Stimulated activated CD4-positive, alpha-beta T cell treated with anti-CD3 and anti-CD28 coated beads, Interleukin-15, amount 100 ng/mL, for 24 hours (primary cell): ENCODE results near the gene FBXO44.

Experiments used
- DNase-seq: peaks from one replicate; pipeline ENCODE4 v3.0.0-alpha.2; 2020

Gene FBXO44

DNA sequence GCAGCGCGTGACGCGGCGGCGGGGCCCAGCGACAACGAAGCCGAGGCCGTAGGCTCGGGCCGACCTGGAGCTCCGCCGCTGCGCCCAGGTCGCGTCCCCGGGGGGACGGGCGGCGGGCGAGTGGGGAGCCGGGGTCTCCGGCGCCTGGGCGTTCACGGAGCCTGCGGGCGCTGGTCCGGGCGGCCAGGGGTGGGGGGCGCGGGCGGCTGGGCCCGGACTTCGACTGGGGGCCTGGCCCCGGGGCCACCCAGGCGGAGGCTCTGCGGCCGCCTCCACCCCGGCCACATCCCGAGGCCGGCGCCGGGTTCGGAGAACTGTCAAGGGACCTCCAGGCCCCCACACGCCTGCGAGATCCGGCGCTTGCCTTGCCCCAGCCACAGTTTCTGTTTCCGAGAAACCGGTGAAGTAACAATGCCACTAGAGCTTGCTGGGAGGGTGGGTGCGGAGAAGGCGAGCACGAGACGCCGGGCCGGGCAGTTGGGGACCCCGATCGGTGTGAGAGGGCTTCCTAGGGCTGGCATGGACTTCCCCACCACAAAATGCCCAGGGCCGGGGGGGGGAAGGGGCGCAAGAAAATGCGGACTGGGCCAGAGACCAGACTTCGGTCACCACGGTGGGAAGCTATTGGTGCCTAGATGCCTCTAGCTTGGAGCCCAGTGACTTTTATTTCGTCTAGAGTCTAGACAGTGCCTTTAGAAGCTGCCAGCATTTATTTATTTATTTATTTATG lies 9.8 kb downstream of the FBXO44 start:
- peak; percentile 68 for DNase-seq

DNA sequence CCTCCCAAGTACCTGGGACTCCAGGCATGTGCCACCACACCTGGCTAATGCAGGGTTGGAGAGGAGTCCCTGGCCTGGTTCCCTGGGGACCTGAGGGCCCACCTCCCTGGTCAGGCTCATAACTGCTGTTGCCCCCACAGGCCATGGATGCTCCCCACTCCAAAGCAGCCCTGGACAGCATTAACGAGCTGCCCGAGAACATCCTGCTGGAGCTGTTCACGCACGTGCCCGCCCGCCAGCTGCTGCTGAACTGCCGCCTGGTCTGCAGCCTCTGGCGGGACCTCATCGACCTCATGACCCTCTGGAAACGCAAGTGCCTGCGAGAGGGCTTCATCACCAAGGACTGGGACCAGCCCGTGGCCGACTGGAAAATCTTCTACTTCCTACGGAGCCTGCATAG lies 13.8 kb downstream of the FBXO44 start:
- DNase-seq = no peak

DNA sequence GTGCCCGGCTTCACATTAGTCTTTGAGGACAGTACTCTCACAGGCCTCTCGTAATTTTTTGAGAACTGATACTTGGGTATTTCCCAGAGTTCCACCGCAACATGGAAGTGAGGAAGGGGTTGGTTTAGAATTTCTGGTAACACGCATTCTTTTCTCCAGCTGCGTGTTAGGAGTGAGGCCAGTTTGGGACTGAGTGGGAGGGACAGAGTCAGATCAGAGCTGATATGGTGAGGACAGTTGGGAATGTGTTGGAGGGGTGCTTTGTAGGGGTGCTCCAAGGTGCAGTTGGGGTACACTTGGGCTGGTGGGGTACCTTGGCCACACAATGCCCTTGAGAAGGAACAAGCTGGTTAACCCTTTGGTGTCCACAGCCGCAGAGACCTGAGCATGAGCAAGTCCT lies 16.1 kb downstream of the FBXO44 start:
- no peak for DNase-seq

DNA sequence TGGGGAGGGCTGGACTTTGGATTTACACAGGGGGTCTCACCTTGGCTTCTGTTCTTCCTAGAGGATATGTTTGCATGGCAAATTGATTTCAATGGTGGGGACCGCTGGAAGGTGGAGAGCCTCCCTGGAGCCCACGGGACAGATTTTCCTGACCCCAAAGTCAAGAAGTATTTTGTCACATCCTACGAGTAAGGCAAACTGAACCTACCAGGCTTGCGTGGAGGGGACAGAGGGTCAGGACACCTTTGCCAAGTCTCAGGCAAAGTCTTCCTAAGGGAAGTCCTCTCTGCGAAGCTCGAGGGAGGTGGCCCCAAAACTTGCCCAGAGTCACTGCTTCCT lies 16.5 kb downstream of the FBXO44 start:
- no peak for DNase-seq

DNA sequence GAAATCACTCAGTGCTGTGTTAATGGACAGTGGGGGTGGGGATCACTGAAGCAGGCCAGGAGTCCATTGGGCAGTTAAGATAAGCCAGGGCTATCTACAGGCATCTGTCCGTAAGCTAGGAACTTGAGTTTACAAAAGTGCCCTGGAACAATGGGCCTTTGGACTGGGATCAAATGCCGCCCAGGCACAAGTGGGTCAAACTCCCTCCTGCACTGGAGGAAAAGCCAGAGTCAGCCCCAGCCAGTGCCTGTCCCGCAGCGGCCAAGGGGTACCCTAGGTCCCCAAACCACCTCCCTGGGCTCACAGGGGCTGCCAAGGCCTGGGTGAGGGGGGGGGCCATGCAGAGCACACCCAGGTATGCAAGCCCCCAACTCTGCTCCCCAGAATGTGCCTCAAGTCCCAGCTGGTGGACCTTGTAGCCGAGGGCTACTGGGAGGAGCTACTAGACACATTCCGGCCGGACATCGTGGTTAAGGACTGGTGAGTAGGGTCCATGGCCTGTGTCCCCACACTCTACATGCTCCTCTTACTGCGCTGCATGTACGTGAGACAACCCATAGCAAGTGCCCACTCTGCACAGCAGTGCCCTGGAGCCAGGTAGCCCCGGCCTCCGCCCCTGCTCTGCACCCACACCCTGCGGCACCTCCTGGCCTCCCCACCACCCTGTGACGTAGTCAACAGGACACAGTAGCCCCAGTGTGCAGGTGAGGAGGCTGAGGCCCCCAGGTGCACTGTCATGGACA lies 17.0 kb downstream of the FBXO44 start:
- no peak for DNase-seq

DNA sequence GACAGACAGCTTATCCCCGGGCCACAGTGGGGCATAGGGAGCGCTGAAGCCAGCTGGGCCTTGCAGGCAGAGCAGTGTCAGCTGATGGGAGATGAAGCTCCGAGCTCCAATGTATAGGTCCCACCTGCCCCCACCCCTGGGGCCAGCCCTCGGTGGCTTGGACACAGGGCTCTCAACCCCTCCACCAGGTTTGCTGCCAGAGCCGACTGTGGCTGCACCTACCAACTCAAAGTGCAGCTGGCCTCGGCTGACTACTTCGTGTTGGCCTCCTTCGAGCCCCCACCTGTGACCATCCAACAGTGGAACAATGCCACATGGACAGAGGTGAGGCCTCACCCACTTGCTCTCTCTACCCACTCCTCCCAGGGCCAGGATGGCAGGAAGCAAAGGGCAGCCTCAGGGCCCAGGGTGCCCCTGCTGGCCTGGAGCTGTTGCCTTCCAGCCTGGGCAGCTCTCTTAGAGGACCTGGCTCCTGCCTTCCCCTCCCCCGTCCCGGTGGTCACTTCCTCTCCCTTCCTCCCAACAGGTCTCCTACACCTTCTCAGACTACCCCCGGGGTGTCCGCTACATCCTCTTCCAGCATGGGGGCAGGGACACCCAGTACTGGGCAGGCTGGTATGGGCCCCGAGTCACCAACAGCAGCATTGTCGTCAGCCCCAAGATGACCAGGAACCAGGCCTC lies 18.6 kb downstream of the FBXO44 start:
- DNase-seq = no peak

DNA sequence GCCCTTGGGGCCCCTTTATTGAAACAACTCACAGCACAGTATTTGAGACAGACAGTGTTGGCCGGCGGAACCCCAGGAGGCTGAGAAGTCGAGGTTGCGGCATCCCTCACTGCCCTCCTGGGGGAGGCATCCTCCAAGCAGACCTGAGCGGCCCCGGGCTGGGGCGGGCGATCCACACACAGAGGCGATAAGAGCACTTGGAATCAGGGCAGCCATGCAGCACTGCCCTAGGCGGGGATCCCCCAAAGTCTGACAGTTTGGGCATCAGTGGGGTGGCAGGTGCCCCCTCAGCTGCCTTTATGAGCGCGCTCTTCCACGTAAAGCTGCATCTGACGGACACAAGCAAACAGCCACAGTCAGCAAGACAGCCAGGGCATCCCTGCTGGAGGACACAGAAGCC lies 19.8 kb downstream of the FBXO44 start:
- no peak for DNase-seq

DNA sequence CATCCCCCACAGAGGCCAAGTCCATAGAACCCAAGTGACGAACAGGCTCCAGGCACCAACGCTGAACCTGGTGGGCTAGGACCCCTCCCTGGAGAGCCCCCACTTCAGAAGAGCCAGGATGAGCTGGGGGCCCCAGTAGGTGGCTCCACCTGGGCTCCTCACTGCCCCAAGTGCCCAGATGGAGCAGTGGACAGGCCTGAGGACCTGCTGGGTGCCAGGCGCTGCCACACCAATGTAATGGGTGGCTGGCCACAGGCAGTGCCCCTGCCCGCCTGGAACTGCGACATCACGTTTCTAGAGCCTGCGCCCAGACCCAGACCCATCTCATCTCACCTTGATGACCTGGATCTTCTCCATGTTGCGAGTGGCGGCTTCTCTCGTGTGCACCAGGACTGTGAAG lies 20.6 kb downstream of the FBXO44 start:
- no peak for DNase-seq

DNA sequence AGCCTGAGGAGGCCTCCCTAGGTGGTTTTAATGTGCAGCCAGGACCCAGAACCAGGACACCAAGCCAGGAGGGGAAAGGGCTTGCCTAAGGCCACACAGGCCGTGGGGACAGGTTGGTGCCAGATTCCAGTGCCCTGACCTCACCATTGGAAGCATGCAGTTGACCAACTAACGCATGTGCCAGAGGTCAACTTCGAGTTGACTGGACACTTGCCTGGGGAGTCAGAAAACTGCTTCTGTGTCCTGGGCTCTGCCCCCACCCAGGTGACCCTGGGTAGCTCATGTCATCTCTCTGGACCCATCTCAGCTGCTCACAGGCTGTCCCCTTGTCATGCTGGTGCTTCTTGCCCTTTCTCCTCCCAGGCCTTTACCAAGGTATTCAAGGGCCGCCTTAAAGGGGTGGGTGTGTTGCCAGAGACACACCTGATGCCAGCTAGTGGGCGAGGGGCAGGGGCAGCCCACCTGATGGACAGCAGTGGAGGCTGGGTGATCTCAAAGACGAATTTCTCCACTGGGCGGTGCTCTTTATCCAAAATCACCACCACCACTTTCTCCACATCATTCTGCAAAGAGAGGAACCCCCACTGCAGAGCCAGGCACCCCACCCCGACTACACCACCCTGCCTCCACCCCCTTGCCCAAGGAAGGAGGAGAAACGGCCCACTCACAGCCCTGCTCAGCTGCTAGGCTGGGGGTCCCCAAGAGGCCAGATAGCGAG lies 21.9 kb downstream of the FBXO44 start:
- DNase-seq = no peak

DNA sequence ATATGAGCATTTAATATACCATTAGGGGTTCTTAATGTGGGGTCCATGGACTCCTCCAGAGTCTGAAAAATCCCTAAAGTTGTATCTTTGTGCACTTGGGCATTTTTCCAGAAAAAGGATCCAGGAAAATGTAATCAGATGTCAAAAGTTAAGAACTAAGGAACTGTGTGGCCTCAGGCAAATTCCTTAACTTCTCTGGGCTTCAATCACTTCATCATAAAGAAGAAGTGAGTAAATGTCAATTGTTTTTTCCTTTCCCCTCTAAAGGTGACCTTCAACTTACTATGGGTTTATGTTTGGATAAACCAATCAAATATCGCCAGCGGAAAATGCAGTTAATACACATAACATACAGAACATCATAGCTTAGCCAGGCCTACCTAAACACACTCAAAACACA lies 23.8 kb downstream of the FBXO44 start:
- no peak for DNase-seq

DNA sequence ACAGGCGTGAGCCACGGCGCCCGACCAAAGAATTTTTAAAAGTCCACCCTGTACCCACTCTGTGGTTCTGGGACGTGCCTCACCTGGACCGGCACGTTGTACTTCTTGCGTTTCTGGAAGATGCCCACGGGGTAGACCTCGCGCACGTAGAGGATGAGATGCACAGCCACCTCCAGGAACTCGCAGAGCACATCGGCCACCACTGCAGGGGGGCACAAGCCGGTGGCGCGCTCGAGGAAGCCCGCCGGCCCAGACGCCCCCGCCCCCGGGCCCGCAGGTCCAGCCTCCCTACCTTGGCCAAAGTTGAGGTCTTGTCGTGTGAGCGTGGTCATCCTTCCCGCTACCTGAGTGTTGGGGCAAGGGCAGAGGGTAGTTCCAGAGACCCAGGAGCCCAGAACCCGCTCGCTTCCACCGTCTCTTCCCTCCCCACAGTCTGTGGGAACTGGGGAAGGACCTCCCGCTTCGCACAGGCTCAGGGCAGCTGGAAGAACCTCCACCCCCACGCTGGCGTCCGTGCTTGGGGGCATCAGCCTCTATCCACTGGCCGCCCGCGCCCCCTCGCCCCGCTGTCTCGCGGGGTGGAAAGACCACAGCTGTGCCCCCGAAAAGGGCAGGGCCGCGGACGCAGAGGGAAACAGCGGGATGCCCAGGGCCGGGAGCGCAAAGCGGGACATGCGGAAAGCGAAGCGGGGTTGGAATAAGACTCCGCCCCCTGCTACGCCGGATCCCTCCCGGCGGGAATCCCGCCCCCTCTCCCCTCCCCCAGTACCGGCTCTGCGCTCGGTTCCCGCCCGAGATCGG lies 25.8 kb downstream of the FBXO44 start:
- peak; percentile 25 for DNase-seq

DNA sequence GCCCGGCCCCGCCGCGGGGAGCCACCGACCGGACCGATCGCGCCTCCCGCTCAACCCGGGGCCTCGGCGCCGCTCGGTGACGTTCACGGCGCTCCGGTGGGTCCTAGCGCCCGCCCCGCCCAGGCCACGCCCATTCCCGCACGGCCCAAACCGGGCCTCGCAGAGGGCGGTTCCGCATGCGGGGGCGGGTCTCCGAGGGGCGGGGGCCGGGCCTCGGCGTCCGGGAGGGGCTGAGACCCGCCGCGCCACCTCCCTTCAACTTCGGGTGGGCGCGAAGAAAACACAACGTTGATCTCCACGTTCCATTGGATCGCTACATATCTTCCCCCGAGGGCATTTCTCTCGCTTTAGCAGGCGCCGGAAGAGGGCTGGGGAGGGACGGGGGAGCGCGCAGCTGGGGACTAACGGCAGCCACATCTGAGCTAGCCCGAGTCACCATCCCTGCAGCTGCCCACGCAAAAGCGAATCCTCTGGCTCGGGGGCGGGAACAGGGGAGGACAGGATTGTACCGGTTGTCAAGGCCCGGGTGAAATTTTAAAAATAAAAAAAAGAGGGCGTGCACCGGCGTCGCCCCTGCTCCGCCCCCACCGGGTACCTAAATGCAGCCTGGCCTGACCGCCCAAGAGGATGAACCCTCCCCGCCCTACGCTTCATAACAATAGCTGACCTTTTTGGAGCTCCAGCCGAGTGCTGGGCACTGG lies 26.5 kb downstream of the FBXO44 start, which contains the start of gene MAD2L2:
Gene MAD2L2 (minus strand): TSS at position 78 of the 701 bp plus-strand sequence. CDS start 547 bp downstream, outside the sequence.
- peak; percentile 95 for DNase-seq

DNA sequence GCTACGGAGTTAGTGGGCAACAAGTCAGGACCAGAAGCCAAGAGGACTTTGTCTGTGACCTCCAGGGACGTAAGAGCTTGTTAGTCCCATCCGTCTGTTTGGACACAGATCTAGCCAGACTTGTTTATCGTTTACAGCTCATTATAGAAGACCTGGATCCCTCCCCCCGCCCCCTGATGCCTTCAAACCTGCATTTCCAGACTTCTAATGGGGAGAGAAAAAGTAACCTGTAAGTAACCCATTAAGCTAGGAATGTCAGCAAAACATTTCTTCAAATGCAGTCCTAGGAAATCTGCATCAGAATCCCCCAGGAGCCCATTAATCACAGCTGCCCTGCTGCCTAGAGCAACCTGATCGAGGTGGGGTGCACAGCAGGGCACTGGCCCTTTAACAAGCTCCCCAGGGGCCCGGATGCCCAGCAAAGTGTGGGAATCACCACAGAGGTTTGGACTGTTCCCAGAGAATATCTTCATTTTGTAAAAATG lies 27.7 kb downstream of the FBXO44 start:
- no peak for DNase-seq

DNA sequence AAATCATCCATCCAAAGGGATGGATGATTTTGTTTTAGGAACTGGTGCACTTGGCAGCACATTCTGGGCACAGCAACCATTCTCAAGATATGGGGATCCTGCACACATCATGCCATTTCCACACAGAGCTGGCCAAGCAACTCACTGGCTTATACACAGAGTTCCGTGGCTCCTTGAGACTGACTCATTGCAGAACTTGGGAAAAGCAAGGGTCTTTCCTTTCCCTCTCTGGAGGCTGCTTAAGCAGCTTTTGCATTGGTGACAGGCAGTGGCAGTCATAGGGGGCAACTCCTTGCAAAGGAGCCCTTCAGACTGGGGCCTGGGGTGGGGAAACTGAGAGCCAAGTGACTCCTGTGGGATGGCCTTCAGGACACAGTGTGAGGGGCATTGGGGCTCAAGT lies 28.1 kb downstream of the FBXO44 start:
- no peak for DNase-seq

DNA sequence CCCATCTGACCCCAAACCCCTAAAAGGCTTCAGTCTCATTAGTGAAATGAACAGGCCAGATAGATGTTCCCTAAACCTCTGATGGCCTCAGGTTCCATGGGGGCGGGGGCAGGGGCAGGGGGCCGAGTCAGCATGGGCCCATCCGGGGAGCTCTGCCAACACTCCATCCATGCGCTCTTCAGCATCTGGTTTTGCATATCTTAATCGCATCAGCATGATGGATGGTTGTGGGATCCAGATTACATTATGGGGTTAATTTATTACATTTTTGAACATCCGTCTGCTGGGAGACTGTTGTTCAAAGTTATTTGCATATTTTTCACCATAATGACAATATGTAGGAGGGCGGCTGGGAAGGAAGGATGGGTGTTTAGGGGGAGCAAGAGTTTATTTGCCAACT lies 29.4 kb downstream of the FBXO44 start:
- DNase-seq = no peak

DNA sequence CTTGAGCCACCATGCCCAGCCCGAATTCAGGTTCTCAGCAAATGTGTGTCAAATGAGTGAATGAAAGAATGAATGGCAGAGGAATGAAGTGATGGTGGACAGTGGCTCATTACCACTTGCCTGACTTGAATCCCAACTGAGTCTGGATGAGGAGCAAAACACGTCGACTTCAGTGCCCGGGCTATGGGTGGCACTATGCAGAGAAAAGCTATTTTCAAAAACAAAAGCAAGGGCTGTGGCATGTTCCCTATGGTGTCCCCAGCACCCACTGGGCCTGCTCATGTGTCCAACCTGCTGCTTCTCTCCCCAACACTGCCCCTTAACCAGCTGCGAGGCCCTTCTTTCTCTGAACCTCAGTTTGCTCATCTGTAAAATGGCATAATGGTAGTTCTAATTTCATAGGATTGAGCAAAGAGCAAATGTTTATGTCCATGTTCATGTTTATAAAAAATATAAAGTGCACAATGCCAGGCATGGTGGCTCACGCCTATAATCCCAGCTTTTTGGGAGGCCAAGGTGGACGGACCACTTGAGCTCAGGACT lies 30.6 kb downstream of the FBXO44 start:
- DNase-seq = no peak

DNA sequence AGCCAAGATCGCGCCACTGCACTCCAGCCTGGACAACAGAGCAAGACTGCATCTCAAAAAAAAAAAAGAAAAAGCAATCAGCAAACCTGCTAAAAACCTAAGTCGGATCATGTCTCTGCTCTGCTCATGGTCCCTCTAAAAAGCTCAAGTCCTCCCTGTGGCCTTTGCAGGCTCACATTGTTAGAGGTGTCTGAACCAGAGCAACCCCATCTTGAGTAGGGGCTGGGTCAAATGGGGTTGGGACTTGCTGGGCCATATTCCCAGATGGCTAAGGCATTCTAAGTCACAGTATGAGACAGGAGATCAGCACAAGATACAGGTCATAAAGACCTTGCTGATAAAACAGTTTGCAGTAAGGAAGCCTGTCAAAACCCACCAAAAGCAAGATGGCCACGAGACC lies 33.8 kb downstream of the FBXO44 start:
- no peak for DNase-seq

DNA sequence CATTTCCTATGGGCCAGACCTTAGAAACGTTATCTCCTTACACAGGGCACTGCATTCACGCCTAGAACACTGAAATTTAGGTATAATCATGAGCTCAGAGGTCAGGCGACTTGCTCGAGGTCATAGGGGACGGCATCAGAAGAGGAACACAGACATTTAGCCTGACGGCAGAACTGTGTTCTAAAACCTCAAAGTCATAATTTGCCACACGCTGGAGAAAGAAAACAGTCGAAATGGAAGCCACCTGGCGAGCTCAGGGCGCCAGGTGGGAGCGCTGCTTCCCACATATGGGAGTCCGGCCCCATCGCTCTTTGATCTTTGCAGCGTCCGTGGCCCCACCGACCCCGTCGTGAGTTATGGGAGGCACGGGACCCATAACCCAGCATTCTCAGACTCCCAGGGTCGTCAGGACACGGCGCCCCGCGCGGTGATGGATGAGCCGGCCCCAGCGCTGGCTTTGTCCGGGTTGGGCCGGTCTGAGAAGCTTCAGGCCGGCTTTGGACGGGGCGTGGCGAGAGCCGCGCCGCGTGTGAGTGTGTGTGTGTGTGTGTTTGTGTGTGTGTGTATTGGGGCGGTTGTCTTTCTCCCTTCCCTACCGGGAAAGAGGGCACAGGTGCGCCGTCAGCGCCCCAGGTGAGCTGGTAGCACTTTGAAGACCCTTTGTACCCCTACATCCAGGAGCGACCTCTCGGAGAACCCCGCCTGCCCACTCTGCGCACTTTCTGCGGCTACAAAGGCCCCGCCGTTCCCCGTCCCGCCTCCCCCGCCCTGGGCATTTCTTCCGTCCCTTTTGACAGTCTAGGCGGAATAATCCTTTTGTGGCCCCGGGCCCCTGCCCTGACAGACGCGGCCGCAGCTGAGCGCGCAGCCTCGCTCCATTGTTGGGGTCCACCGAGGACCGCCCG lies 36.0 kb downstream of the FBXO44 start:
- DNase-seq = no peak

DNA sequence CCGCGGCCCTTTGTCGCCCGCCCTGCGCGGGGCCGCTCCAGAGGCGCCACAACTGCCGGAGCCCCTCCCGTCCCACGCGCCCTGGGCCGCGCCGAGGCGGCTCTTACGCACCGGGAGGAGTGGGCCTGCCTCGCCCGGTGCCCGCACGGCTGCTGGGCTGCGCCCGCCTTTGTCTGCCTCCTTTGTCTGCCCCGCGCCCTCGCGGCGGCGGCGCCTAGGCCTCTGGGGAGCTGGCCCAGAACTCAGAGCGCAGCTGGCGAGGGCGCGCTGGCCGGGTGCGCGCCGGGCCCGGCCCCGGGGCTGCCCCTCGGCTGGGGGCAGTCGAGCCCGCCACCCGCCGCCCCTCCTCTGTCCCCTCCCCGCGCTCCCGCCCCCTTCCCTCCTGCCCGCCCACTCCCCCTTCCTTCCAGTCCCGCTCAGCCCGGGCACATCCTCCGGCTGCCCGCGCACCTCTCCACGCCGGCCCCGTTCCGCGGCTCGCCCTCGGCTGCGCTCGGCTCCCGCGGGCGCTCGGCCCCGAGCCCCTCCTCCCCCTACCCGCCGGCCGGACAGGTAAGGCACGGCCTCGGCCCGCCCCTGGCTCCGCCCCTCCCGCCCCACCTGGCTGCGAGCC lies 36.7 kb downstream of the FBXO44 start, which contains the start of gene DRAXIN:
Gene DRAXIN (plus strand): TSS at position 409 of the 613 bp plus-strand sequence. CDS start 14,549 bp downstream, outside the sequence.
- peak; percentile 29 for DNase-seq
